ENCODE measurements around the gene HACE1.
"Not testable (repeated sequence)": the region's sequence is repeated elsewhere in the genome, so short reads cannot be mapped to it uniquely, and the experiment has no call there.

HACE1 gene, protein sequence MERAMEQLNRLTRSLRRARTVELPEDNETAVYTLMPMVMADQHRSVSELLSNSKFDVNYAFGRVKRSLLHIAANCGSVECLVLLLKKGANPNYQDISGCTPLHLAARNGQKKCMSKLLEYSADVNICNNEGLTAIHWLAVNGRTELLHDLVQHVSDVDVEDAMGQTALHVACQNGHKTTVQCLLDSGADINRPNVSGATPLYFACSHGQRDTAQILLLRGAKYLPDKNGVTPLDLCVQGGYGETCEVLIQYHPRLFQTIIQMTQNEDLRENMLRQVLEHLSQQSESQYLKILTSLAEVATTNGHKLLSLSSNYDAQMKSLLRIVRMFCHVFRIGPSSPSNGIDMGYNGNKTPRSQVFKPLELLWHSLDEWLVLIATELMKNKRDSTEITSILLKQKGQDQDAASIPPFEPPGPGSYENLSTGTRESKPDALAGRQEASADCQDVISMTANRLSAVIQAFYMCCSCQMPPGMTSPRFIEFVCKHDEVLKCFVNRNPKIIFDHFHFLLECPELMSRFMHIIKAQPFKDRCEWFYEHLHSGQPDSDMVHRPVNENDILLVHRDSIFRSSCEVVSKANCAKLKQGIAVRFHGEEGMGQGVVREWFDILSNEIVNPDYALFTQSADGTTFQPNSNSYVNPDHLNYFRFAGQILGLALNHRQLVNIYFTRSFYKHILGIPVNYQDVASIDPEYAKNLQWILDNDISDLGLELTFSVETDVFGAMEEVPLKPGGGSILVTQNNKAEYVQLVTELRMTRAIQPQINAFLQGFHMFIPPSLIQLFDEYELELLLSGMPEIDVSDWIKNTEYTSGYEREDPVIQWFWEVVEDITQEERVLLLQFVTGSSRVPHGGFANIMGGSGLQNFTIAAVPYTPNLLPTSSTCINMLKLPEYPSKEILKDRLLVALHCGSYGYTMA

DNA sequence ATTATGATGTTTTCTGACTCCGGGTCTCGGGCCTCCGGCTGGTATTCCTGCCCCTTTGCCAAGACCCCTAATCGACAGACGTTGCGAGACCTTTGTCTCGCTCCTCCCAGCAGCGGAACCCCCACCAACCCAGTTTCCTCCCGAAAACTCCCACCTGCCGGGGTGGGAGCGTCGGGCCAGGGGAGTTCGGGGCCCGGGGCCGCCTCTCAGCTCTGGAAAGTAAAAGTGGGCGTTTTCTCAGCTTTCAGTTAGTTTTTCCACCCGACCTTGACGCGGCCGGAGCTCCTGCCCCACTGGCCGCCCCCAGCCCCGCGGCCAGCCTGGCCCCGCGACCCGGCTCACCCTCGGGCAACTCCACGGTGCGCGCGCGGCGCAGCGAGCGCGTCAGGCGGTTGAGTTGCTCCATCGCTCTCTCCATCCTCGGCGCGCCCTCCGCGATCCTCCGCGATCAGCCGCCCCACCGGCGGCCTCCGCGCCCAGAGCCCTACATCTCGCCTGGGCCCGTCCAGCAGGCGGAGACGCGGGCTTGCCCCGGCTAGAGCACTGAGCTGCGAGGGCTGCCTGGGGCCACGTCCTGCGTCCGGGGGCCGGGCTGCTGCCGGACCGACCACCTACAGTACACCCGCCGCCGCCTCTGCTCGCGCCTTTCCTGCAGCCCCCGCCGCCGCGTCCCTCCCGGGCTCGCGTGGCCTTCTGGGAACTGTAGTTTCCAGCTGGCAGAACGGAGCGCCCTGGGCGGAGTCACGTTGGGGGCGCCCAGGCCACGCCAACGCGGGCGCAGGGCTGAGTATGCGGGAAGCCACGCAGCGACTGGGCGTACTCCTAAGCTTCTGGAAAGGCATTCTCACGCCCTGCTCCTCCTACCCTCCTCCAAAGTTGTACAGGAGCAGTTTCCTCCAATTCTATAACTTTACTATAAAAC, at the start of gene HACE1:
HACE1 (minus strand) TSS at position 695 of the 922 bp plus-strand sequence; CDS start at position 418, 277 bp downstream.
- TF ChIP-seq, protein P1, sequence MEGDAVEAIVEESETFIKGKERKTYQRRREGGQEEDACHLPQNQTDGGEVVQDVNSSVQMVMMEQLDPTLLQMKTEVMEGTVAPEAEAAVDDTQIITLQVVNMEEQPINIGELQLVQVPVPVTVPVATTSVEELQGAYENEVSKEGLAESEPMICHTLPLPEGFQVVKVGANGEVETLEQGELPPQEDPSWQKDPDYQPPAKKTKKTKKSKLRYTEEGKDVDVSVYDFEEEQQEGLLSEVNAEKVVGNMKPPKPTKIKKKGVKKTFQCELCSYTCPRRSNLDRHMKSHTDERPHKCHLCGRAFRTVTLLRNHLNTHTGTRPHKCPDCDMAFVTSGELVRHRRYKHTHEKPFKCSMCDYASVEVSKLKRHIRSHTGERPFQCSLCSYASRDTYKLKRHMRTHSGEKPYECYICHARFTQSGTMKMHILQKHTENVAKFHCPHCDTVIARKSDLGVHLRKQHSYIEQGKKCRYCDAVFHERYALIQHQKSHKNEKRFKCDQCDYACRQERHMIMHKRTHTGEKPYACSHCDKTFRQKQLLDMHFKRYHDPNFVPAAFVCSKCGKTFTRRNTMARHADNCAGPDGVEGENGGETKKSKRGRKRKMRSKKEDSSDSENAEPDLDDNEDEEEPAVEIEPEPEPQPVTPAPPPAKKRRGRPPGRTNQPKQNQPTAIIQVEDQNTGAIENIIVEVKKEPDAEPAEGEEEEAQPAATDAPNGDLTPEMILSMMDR (IDR thresholded peaks at IDR 0.05; ENCODE audit: low read depth, low read length): no peak
- H3K4me3 ChIP-seq (ENCODE audit: low read depth, low read length): peak within 1 kb of the TSS; percentile 96

DNA sequence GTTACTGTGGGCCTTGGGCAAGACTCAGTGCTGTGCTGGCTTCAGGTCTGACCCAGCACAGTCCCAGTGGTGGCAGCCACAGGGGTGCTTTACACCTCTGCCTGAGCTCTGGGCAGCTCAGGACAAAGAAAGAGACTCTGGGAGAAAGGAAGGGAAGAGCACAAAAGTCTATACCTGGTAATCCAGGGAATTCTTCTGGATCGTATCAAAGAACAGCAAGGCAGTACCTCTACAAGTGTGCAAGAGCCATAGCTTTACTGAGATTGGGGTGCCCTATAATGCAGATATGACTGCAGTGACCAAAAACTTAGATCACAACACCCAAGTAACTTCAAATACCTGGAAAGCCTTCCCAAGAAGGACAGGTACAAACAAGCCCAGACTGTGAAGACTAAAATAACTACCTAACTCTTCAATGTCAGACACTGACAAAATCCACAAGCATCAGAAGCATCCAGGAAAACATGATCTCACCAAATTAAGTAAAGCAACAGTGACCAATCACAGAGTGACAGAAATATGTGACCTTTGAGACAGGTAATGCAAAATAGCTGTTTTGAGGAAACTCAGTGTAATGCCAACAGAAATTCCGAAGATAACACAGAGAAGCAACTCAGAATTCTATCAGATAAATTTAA, 49.3 kb upstream of the HACE1 start:
- TF ChIP-seq, protein P1 (IDR thresholded peaks at IDR 0.05; ENCODE audit: low read depth, low read length): no peak
- H3K4me3 ChIP-seq (ENCODE audit: low read depth, low read length): no peak overlapping the region

DNA sequence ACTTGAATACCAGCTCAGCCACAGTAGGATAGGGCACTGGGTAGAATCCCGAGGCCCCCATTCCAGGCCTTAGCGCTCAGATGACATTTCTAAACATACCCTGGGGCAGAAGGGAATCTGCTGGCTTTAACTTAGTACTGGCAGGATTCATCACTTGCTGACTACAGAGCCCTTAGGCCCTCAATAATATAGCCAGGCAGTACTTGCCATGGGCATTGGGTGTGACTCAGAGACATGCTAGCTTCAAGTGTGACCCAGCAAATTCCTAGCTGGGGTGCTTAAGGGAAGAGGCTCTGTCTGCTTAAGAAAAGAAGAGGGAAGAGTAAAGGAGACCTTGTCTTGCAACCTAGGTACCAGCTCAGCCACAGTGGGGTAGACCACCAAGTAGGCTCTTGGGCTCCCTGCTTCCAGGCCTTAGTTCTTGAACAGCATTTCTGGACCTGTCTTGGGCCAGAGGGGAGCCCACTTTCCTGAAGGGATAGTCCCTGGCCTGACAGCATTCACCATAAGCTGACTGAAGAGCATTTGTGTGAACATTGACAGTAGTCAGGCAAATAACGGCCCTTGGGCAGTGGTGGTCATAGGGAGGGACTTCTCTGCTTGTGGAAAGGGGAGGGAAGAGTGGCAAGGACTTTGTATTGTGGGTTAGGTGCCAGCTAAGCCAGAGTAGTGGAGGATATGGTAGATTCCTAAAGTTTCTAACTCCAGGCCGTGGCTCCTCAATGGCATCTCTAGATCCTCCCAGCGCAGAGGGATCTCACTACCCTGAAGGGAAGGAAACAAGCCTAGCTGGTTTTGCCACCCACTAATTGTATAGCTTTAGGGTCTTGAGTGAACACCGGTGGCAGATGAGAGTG, 48.5 kb upstream of the HACE1 start:
- TF ChIP-seq, protein P1 (IDR thresholded peaks at IDR 0.05; ENCODE audit: low read depth, low read length): no peak
- H3K4me3 ChIP-seq (ENCODE audit: low read depth, low read length): no peak overlapping the region

DNA sequence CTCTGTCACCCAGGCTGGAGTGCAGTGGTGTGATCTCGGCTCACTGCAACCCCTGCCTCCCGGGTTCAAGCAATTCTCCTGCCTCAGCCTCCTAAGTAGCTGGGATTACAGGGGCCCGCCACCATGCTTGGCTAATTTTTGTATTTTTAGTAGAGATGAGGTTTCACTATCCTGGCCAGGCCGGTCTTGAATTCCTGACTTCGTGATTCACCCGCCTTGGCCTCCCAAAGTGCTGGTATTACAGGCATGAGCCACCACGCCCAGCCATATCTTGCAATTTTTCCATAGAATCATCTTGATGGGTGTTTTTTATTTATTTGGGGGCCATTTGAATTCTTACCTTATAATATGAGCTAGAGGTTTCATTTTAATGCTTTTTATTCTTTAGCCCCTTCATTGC, 39.2 kb upstream of the HACE1 start:
- not testable (repeated sequence) for H3K4me3 ChIP-seq (ENCODE audit: low read depth, low read length)

DNA sequence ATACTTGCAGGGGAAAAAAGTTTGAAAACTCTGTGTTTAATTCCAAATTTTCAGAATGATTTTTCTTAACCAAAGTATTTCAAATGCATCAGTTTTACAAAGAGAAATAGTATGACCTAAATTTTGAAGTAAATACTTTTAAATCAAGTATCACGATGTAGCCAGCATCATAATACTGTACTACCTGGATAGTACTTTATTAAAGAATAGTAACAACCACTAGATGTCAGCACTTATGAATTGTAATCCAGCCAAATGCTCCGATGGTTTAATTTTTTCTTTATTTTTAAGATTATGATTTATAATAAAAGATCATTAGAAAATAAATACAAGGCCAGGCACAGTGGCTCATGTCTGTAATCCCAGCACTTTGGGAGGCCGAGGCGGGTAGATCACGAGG, 37.2 kb upstream of the HACE1 start:
- H3K4me3 ChIP-seq (ENCODE audit: low read depth, low read length): no peak overlapping the region
- TF ChIP-seq, protein P1 (IDR thresholded peaks at IDR 0.05; ENCODE audit: low read depth, low read length): no peak; the same call in 1 of the 2 replicates

DNA sequence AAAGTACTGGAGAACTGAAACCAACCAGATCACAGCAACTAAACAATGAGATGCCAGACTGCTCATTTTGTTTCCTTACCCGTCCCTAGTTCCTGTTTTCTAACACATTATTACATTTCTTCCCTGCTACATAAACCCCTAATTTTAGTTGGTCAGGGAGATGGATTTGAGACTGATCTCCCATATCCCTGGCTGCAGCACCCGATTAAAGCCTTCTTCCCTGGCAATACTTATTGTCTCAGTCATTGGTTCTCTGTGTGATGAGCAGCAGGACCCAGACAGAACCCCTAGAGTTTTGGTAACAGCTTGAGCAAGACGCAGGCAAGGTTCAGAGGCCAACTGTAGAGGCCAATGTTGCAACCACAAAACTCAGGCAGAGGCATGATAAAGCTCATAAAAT, 28.3 kb upstream of the HACE1 start:
- no peak overlapping the region for H3K4me3 ChIP-seq (ENCODE audit: low read depth, low read length)
- TF ChIP-seq, protein P1 (IDR thresholded peaks at IDR 0.05; ENCODE audit: low read depth, low read length): no peak

Data from WI38 (cell line).